GM10266 (cell line): ENCODE results near the gene STK39.

Source experiments
- DNase-seq: peaks from one replicate; pipeline ENCODE4 v3.0.0; 2012; ENCODE audit errors: extremely low spot score
- CTCF ChIP-seq: IDR thresholded peaks from 2 replicates; pipeline ENCODE4 v1.5.1; 2012; ENCODE audit warnings: mild to moderate bottlenecking, low read depth; ENCODE audit not compliant: control insufficient read depth, insufficient read depth; ENCODE audit errors: missing control alignments

The STK39 gene

GRCh38 chr2:168152902-168153530, 94.4 kb downstream of the STK39 start:
- TF ChIP-seq CTCF: no peak
- no peak for DNase-seq

GRCh38 chr2:168149986-168150385, 97.4 kb downstream of the STK39 start:
- no peak for DNase-seq

GRCh38 chr2:168149150-168149974, 98.0 kb downstream of the STK39 start:
- no peak for TF ChIP-seq CTCF
- no peak for DNase-seq

More at GRCh38 chr2:168149986-168150385, 97.4 kb downstream of the STK39 start:
- no peak for TF ChIP-seq CTCF

DNA sequence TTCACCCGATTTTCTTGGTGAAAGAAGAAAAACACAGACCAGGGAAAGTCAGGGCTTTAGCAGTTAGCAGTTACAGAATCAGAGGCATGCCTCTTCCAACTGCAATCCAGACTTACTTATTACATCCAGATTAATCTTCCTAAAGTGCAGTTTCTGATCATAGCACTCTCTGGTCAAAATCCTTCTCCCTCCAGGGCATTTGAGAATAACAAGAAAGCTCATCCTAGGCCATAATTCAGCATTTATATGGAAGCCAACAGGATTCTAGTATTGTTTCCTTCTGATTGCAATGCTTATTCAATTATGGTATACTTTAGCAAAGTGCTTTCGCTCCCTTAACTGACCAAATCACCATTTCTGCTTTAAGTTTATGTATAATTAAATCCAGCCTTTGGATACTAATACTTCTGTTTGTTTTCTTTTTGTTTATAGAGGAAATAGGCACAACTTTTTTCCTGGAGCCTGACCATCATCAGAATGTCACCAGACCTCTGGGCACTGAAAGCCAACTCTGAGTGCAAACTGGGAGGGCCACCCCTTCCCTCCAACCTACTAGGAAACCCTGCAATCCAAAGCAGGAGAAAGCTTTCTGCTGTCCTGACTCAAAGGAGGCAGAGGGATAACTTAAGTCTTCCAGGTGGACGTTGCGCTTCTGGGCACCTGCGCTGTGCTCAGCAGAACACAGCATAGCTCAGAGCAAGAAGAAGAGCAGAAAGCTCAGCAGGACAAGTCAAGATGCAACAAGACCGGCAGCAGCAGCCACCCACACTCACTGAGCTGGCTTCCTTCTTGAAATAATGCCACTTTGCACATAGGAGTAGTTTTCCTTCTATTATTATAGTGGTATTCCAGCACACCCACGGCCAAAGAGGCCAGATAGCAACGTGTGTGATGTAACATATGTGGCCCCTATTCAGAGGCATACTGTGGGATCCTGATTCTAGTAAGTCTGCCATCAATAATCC, 99.3 kb downstream of the STK39 start:
- DNase-seq: no peak
- TF ChIP-seq CTCF: no peak

- TF ChIP-seq CTCF: no peak
Observed at GRCh38 chr2:168146892-168147810, 100.2 kb downstream of the STK39 start.

More at GRCh38 chr2:168146892-168147810, 100.2 kb downstream of the STK39 start:
- DNase-seq: no peak
